ENCODE results near the gene DDX56.

Gene DDX56

GRCh38 chr7:44537442-44537841 lies 36.3 kb downstream of the DDX56 start:
- no peak for DNase-seq (ENCODE audit: low read depth)
- no peak overlapping the region for H3K4me3 ChIP-seq (ENCODE audit: control insufficient read depth, low read depth, low read length)
- no peak for TF ChIP-seq CTCF (conservative IDR thresholded peaks at IDR 0.05; ENCODE audit: control insufficient read depth, insufficient read depth, low read depth, low read length)

DNA sequence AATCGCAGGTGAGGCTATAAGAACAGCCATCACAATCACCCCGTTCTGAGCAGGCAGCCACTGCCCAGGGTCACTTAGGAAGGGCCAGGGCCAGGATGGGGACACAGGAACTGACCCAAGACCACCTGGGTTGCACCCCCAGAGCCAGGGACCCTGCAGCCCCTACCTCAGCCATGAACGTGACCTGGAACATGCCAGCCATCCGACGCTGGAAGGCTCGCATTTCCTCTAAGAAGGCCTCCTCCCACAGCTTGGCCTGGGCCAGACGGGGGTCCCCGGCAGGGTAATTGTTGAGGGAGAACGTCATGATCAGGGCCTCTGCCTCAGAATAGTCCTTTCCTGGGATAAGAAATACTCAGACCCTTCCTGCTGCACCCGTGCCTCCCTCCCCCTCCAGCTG lies 37.6 kb downstream of the DDX56 start:
- no peak for DNase-seq (ENCODE audit: low read depth)
- H3K4me3 ChIP-seq (ENCODE audit: control insufficient read depth, low read depth, low read length): no peak overlapping the region
- TF ChIP-seq CTCF (conservative IDR thresholded peaks at IDR 0.05; ENCODE audit: control insufficient read depth, insufficient read depth, low read depth, low read length): no peak

DNA sequence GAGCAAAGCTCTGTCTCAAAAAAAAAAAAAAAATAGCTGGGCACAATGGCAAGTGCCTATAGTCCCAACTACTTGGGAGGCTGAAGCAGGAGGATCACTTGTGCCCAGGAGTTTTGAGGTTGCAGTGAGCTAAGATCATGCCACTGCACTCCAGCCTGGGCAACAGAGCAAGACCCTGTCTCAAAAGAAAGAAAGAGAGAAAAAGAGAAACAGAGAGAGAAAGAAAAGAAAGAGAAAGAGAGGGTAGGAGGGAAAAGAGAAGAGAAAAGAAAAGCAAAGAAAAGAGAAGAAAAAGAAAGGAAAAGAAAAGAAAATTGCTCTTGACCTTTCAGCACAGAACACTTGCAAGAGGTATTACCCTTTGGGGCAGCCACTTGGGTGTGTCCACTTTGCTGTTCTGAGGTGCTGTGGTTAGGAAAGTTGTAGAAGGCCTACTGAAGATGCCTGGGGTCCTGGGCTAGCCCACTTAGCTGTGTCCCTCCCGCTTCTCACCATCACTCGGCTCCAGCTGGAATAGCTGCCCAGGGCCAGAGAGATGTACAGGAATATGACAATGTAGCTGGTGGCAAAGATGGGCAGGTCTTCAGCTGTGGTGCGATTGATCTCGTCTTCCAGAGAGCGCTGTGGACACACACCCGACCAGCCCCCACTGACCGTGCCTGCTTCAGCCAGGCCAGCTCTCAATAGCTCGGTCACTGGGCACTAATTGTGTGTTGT lies 38.2 kb downstream of the DDX56 start:
- TF ChIP-seq CTCF (conservative IDR thresholded peaks at IDR 0.05; ENCODE audit: control insufficient read depth, insufficient read depth, low read depth, low read length): no peak
- H3K4me3 ChIP-seq (ENCODE audit: control insufficient read depth, low read depth, low read length): no peak overlapping the region
- no peak for DNase-seq (ENCODE audit: low read depth)

- peak; percentile 25 for DNase-seq (ENCODE audit: low read depth)
- H3K4me3 ChIP-seq (ENCODE audit: control insufficient read depth, low read depth, low read length): no peak overlapping the region
- TF ChIP-seq CTCF (conservative IDR thresholded peaks at IDR 0.05; ENCODE audit: control insufficient read depth, insufficient read depth, low read depth, low read length): peak; percentile 70
Measured at GRCh38 chr7:44534501-44534900, 39.2 kb downstream of the DDX56 start.

DNA sequence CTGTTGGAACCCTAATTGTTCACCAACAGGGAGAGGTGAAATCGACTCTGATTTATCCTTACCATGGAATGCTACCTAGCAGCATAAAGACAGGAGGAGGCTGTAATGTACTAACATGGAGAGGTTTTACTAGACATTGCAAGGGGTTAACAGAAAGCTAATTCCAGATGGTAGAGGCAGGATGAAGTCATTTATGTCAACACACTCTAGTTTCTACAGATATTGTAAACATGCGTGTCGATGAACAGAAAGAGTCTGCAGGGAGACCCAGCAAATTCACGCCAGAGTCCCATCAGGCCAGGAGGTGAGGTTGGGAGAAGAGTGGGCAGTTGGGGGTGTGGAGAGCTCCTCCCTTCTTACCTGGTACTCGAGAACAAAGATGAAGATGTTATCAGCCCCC lies 39.6 kb downstream of the DDX56 start:
- DNase-seq (ENCODE audit: low read depth): peak; percentile 5
- no peak for TF ChIP-seq CTCF (conservative IDR thresholded peaks at IDR 0.05; ENCODE audit: control insufficient read depth, insufficient read depth, low read depth, low read length)
- no peak overlapping the region for H3K4me3 ChIP-seq (ENCODE audit: control insufficient read depth, low read depth, low read length)

DNA sequence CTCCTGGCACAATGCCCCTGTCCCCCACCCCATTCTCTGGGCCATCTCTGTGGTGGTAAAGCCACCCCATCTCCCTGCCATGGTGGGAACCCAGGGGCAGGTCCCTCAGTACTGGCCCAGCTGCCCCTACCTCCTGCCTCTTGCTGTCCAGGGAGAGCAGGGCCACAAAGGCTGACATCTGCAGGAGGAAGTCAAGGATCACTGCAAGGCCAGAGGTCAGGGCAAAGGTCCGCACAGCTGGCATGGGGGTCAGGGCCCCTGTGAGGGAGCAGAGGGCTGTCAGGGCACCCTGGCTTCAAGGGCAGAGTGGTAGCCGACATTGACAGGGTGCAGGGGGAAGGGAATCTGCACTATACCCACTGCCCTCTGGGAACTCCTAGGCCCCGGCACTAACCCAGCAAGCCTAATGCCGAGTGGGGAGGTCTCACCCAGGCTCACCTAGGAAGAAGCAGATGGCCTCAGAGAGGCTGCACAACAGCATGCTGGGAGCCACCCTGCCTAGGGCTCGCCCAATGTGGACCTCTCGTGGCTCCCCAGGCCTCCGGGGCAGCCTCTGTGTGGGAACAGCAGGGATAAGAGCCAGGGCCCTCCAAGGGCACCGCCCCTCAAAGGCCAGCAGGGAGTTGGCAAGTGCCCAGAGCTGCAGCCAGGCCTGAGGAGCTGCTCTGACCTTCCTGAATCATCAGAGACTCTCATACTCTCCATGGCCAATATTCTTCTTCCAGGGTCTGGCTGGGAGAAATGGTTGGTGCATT lies 40.2 kb downstream of the DDX56 start:
- no peak overlapping the region for H3K4me3 ChIP-seq (ENCODE audit: control insufficient read depth, low read depth, low read length)
- no peak for TF ChIP-seq CTCF (conservative IDR thresholded peaks at IDR 0.05; ENCODE audit: control insufficient read depth, insufficient read depth, low read depth, low read length)
- DNase-seq (ENCODE audit: low read depth): peak; percentile 25

All from fibroblast of mammary gland (primary cell).